IMR-90 (cell line): ENCODE measurements around the gene SEPTIN5. TPM values are rescaled to one million over a fixed set of nuclear protein-coding genes. Genes with fewer than 3 reads are reported as not detected.

ENCODE experiments used
- ATAC-seq: fragments of 200-7000 bp; cut with Tn5 transposase; 2 replicates; pipeline ENCODE4 v1.9.1; 2020; ENCODE audit warnings: low read depth, mild to moderate bottlenecking, moderate library complexity
- BruUV-seq: library from RNA; stranded (reverse); fragments of 400-500 nt; replicated peaks from 2 replicates; lab custom pipeline; 2021; lab: Mats Ljungman, UMichigan
- CTCF ChIA-PET: fragments of 300-600 bp; formaldehyde crosslinking; extraction: SDS; loops from one replicate; lab custom pipeline; 2021; ENCODE audit warnings: antibody characterized with exemption; lab: Yijun Ruan, JAX
- POLR2A ChIA-PET: fragments of 300-600 bp; sonication (Branson Sonifier 250); formaldehyde crosslinking; loops from one replicate; lab custom pipeline; 2022; ENCODE audit warnings: antibody characterized with exemption; ENCODE audit not compliant: unreplicated experiment; lab: Charles Lee
- DNase-seq: peaks from one replicate; pipeline ENCODE4 v3.0.0; 2013
- H2AFZ ChIP-seq: replicated peaks from 2 replicates; pipeline ENCODE3; 2013; ENCODE audit warnings: low read length, mild to moderate bottlenecking; ENCODE audit not compliant: poor library complexity
- H2AK5ac ChIP-seq: 2 replicates; pipeline ENCODE4 v1.6.1; 2013; ENCODE audit warnings: low read depth, low read length, inconsistent platforms
- H2AK9ac ChIP-seq: replicated peaks from 2 replicates; pipeline ENCODE3; 2013; ENCODE audit warnings: mild to moderate bottlenecking, low read depth, low read length, moderate library complexity; ENCODE audit not compliant: poor library complexity
- H2BK120ac ChIP-seq: 2 replicates; pipeline ENCODE4 v1.6.1; 2013; ENCODE audit warnings: low read depth, low read length, inconsistent platforms
- H2BK15ac ChIP-seq: 3 replicates; pipeline ENCODE4 v1.6.1; 2013; ENCODE audit warnings: low read depth, low read length, inconsistent platforms
- H2BK20ac ChIP-seq: 2 replicates; pipeline ENCODE4 v1.6.1; 2013; ENCODE audit warnings: low read depth, mild to moderate bottlenecking, inconsistent platforms, low read length, moderate library complexity
- H2BK5ac ChIP-seq: 2 replicates; pipeline ENCODE4 v1.6.1; 2013; ENCODE audit warnings: mild to moderate bottlenecking, low read depth, low read length, inconsistent platforms; ENCODE audit not compliant: poor library complexity, severe bottlenecking
- H3K14ac ChIP-seq: replicated peaks from 2 replicates; pipeline ENCODE4 v1.6.1; 2013; ENCODE audit warnings: low read depth, low read length, inconsistent platforms
- H3K18ac ChIP-seq: 2 replicates; pipeline ENCODE4 v1.6.1; 2013; ENCODE audit warnings: low read depth, low read length, control low read depth
- H3K23ac ChIP-seq: 2 replicates; pipeline ENCODE4 v1.6.1; 2013; ENCODE audit warnings: low read depth, low read length, inconsistent platforms
- H3K27ac ChIP-seq: 2 replicates; pipeline ENCODE4 v1.5.1; 2013; ENCODE audit warnings: mild to moderate bottlenecking, control low read depth, low read length; ENCODE audit not compliant: insufficient read depth
- H3K27me3 ChIP-seq: 2 replicates; pipeline ENCODE4 v1.6.1; 2013; ENCODE audit warnings: low read length; ENCODE audit not compliant: control insufficient read depth, insufficient read depth
- H3K36me3 ChIP-seq: 2 replicates; pipeline ENCODE4 v1.6.1; 2013; ENCODE audit warnings: low read length, mixed read lengths; ENCODE audit not compliant: control insufficient read depth, insufficient read depth
- H3K4ac ChIP-seq: 2 replicates; pipeline ENCODE4 v1.6.1; 2013; ENCODE audit warnings: low read depth, low read length, inconsistent platforms
- H3K4me1 ChIP-seq: 2 replicates; pipeline ENCODE4 v1.6.1; 2013; ENCODE audit warnings: low read length, mixed read lengths; ENCODE audit not compliant: control insufficient read depth, insufficient read depth
- H3K4me2 ChIP-seq: 2 replicates; pipeline ENCODE4 v1.6.1; 2013; ENCODE audit warnings: low read depth, mild to moderate bottlenecking, control low read depth, low read length, moderate library complexity
- H3K4me3 ChIP-seq: 2 replicates; pipeline ENCODE4 v1.5.1; 2013; ENCODE audit warnings: low read depth, mild to moderate bottlenecking, control low read depth, low read length, moderate library complexity; ENCODE audit not compliant: insufficient read depth
- H3K56ac ChIP-seq: 2 replicates; pipeline ENCODE4 v1.6.1; 2013; ENCODE audit warnings: low read length, inconsistent platforms; ENCODE audit not compliant: insufficient read depth; ENCODE audit errors: extremely low read depth
- H3K79me1 ChIP-seq, 2 experiments: 2 replicates each; pipeline ENCODE4 v1.6.1; 2013; ENCODE audit warnings: low read length in 2 of 2, inconsistent platforms in 1 of 2, low read depth in 1 of 2
- H3K9ac ChIP-seq: 2 replicates; pipeline ENCODE4 v1.6.1; 2013; ENCODE audit warnings: low read depth, low read length, control low read depth
- H3K9me1 ChIP-seq: 2 replicates; pipeline ENCODE4 v1.6.1; 2013; ENCODE audit warnings: low read length, inconsistent platforms; ENCODE audit not compliant: insufficient read depth
- H3K9me3 ChIP-seq: 2 replicates; pipeline ENCODE4 v1.6.1; 2013; ENCODE audit warnings: low read length; ENCODE audit not compliant: control insufficient read depth, insufficient read depth
- H4K20me1 ChIP-seq: 2 replicates; pipeline ENCODE4 v1.6.1; 2013; ENCODE audit warnings: low read length, inconsistent platforms; ENCODE audit not compliant: insufficient read depth
- H4K5ac ChIP-seq: 2 replicates; pipeline ENCODE4 v1.6.1; 2013; ENCODE audit warnings: mild to moderate bottlenecking, low read depth, low read length, control low read depth
- H4K8ac ChIP-seq, 2 experiments: 2 replicates each; pipeline ENCODE4 v1.6.1; 2013; ENCODE audit warnings: low read depth in 2 of 2, low read length in 2 of 2, control low read depth in 1 of 2, inconsistent platforms in 1 of 2
- H4K91ac ChIP-seq: 2 replicates; pipeline ENCODE4 v1.6.1; 2013; ENCODE audit warnings: low read depth, low read length, inconsistent platforms; ENCODE audit not compliant: insufficient read depth
- BHLHE40 ChIP-seq: fragments of 150-350 bp; IDR thresholded peaks from 2 replicates; pipeline ENCODE4 v1.6.1; 2016; ENCODE audit warnings: mild to moderate bottlenecking, low read depth, low read length
- CEBPB ChIP-seq: IDR thresholded peaks from 2 replicates; pipeline ENCODE4 v1.6.1; 2012; ENCODE audit warnings: low read depth, low read length, improper control_type of control experiment
- CHD1 ChIP-seq: IDR thresholded peaks from 2 replicates; pipeline ENCODE4 v1.6.1; 2012; ENCODE audit warnings: low read depth, low read length, improper control_type of control experiment
- ELK1 ChIP-seq: fragments of 150-350 bp; IDR thresholded peaks from 2 replicates; pipeline ENCODE4 v1.6.1; 2016; ENCODE audit warnings: low read depth, mild to moderate bottlenecking, low read length, moderate library complexity, borderline replicate concordance
- FOS ChIP-seq: fragments of 150-350 bp; IDR thresholded peaks from 2 replicates; pipeline ENCODE4 v1.6.1; 2016; ENCODE audit warnings: low read depth, low read length
- MAFK ChIP-seq: IDR thresholded peaks from 2 replicates; pipeline ENCODE4 v1.6.1; 2012; ENCODE audit warnings: low read depth, low read length, improper control_type of control experiment
- MAZ ChIP-seq: IDR thresholded peaks from 2 replicates; pipeline ENCODE4 v1.6.1; 2012; ENCODE audit warnings: low read depth, mild to moderate bottlenecking, low read length, improper control_type of control experiment, moderate library complexity, borderline replicate concordance
- MXI1 ChIP-seq: IDR thresholded peaks from 2 replicates; pipeline ENCODE4 v1.6.1; 2012; ENCODE audit warnings: low read depth, mild to moderate bottlenecking, low read length, moderate library complexity, borderline replicate concordance
- POLR2A ChIP-seq: IDR thresholded peaks from 2 replicates; pipeline ENCODE4 v1.6.1; 2012; ENCODE audit warnings: mild to moderate bottlenecking, low read depth, low read length
- RAD21 ChIP-seq: IDR thresholded peaks from 2 replicates; pipeline ENCODE4 v1.6.1; 2012; ENCODE audit warnings: low read length, improper control_type of control experiment
- RCOR1 ChIP-seq: IDR thresholded peaks from 2 replicates; pipeline ENCODE4 v1.6.1; 2012; ENCODE audit warnings: mild to moderate bottlenecking, low read length, improper control_type of control experiment; ENCODE audit not compliant: insufficient replicate concordance
- RFX5 ChIP-seq: IDR thresholded peaks from 2 replicates; pipeline ENCODE4 v1.8.0; 2012; ENCODE audit warnings: low read depth, mild to moderate bottlenecking, low read length, moderate library complexity
- SMC3 ChIP-seq: fragments of 150-350 bp; IDR thresholded peaks from 2 replicates; pipeline ENCODE4 v1.6.1; 2016; ENCODE audit warnings: low read depth, mild to moderate bottlenecking, antibody characterized with exemption, low read length, moderate library complexity
- USF2 ChIP-seq: fragments of 150-350 bp; IDR thresholded peaks from 2 replicates; pipeline ENCODE4 v1.6.1; 2017; ENCODE audit warnings: mild to moderate bottlenecking, antibody characterized with exemption, low read length, low read depth
- WGBS, 2 experiments: methylation state at CpG; one replicate each; pipeline versions ENCODE4 v1.1.5 to v1.1.7; 2013; ENCODE audit warnings: missing lambda C conversion rate in 2 of 2; ENCODE audit not compliant: insufficient read length in 1 of 2; ENCODE audit errors: extremely low coverage in 2 of 2; 5-methylcytosine and 5-hydroxymethylcytosine counted together
- dilution Hi-C: fragments of 300-500 bp; cut with HindIII; formaldehyde crosslinking; loops from one replicate; pipeline ENCODE4 v1.14.3; 2018; ENCODE audit warnings: low sequenced_read_pairs; ENCODE audit not compliant: unreplicated experiment
- in situ Hi-C: fragments of 300-500 bp; cut with MboI; formaldehyde crosslinking; loops from 3 replicates; pipeline ENCODE4 v1.14.3; 2019; ENCODE audit warnings: low sequenced_read_pairs, inconsistent platforms, mixed read lengths
- intact Hi-C: fragments of 100-400 bp; cut with micrococcal nuclease; formaldehyde crosslinking; loops from 2 replicates; pipeline ENCODE4 v1.10.0; 2022
- polyA plus RNA-seq, 3 experiments: library from polyadenylated mRNA; depleted of rRNA; stranded (reverse); fragments of >200 nt; gene quantifications; 2 replicates each; pipeline ENCODE4 v1.2.3, GENCODE V29; 2012; ENCODE audit warnings: low replicate concordance in 1 of 3
- total RNA-seq: library from RNA; depleted of rRNA; stranded (reverse); fragments of >200 nt; gene quantifications from 2 replicates; pipeline ENCODE4 v1.2.3, GENCODE V29; 2012
- TF ChIP-seq, protein P1 (sequence below): conservative IDR thresholded peaks from 2 replicates; pipeline ENCODE4 v1.5.1; 2012; ENCODE audit warnings: mild to moderate bottlenecking, low read depth, low read length, improper control_type of control experiment

Gene SEPTIN5
- total and polyA plus RNA-seq, 2 of the 4 experiments (the other 2 are of a cell fraction): 16.8 to 20.7 TPM

- dilution Hi-C loops: no loop called here
- CTCF ChIA-PET: no interaction called here
- TF ChIP-seq MAFK: no peak
- no peak for TF ChIP-seq CHD1
- TF ChIP-seq CEBPB: no peak
- TF ChIP-seq RCOR1: no peak
- no peak for TF ChIP-seq MAZ
- TF ChIP-seq FOS: no peak
- no peak for TF ChIP-seq POLR2A
- no peak for TF ChIP-seq RAD21
- TF ChIP-seq BHLHE40: no peak
- no peak for TF ChIP-seq SMC3
- TF ChIP-seq, protein P1, sequence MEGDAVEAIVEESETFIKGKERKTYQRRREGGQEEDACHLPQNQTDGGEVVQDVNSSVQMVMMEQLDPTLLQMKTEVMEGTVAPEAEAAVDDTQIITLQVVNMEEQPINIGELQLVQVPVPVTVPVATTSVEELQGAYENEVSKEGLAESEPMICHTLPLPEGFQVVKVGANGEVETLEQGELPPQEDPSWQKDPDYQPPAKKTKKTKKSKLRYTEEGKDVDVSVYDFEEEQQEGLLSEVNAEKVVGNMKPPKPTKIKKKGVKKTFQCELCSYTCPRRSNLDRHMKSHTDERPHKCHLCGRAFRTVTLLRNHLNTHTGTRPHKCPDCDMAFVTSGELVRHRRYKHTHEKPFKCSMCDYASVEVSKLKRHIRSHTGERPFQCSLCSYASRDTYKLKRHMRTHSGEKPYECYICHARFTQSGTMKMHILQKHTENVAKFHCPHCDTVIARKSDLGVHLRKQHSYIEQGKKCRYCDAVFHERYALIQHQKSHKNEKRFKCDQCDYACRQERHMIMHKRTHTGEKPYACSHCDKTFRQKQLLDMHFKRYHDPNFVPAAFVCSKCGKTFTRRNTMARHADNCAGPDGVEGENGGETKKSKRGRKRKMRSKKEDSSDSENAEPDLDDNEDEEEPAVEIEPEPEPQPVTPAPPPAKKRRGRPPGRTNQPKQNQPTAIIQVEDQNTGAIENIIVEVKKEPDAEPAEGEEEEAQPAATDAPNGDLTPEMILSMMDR: no peak
- TF ChIP-seq MXI1: no peak
- no peak for TF ChIP-seq RFX5
- TF ChIP-seq ELK1: no peak
- no peak for TF ChIP-seq USF2
These were observed 23.8 kb downstream of the SEPTIN5 start for GRCh38 chr22:19737846-19738663.

More at GRCh38 chr22:19737846-19738663, 23.8 kb downstream of the SEPTIN5 start:
- H3K4ac ChIP-seq: no peak overlapping the region
- no peak overlapping the region for H2BK5ac ChIP-seq
- H3K4me3 ChIP-seq: no peak overlapping the region
- DNase-seq (no peak), ATAC-seq (no peak)
- no peak overlapping the region for H3K4me2 ChIP-seq
- no peak overlapping the region for H3K27ac ChIP-seq
- H3K27me3 ChIP-seq: peaks cover 8% of the 10 kb centered on the region; the same call in 1 of the 2 replicates
- intact Hi-C loops: no loop called here
- no peaks in the 10 kb centered on the region for H3K9me3 ChIP-seq
- H2BK120ac ChIP-seq: no peak overlapping the region
- no peak overlapping the region for H4K5ac ChIP-seq
- no peak overlapping the region for H3K9ac ChIP-seq
- no TSS peak for BruUV-seq
- no peak overlapping the region for H3K18ac ChIP-seq
- no peak overlapping the region for H2BK15ac ChIP-seq
- no peaks in the 10 kb centered on the region; the same call in 1 of the 2 replicates for H4K20me1 ChIP-seq
- H2AK9ac ChIP-seq: no peak overlapping the region
- H3K4me1 ChIP-seq: peaks cover 2% of the 10 kb centered on the region; the same call in 1 of the 2 replicates
- no peaks in the 10 kb centered on the region for H3K9me1 ChIP-seq
- no peak overlapping the region for H4K91ac ChIP-seq
- H3K14ac ChIP-seq: no peak overlapping the region
- POLR2A ChIA-PET: no interaction called here
- no peaks in the 10 kb centered on the region for H3K79me1 ChIP-seq
- H2AFZ ChIP-seq: no peak overlapping the region
- no peak overlapping the region for H4K8ac ChIP-seq
- no peak overlapping the region for H3K23ac ChIP-seq
- no peak overlapping the region for H2BK20ac ChIP-seq
- no peaks in the 10 kb centered on the region for H3K36me3 ChIP-seq
- H2AK5ac ChIP-seq: no peak overlapping the region
- 66% methylated on average over 4 of the region's 17 CpGs; no CpG with 5 or more reads in 1 of the 2 experiments for WGBS, 2 experiments
- in situ Hi-C loops: no loop called here
- H3K56ac ChIP-seq: no peak overlapping the region
